Right cardiac atrium (tissue), 5 donors: Measurements from ENCODE around the gene MESP2. TPM values are rescaled to one million over a fixed set of nuclear protein-coding genes. Genes with fewer than 3 reads are reported as not detected.
A peak's percentile ranks its signal among the peaks of the same experiment; 100 is the strongest.

Experiments
- ATAC-seq, 2 donors: fragments of 200-7000 bp; cut with Tn5 transposase; one replicate each; pipeline versions ENCODE4 v1.8.0 to v1.9.1; 2020; ENCODE audit warnings: moderate library complexity in 2 of 2, mild to moderate bottlenecking in 1 of 2
- DNase-seq, 3 donors: peaks; one replicate each; pipeline ENCODE4 v3.0.0-alpha.2; 2020
- H3K27ac ChIP-seq: one replicate; pipeline ENCODE4 v1.5.1; 2013; ENCODE audit warnings: mild to moderate bottlenecking, low read length, control low read depth, moderate library complexity
- H3K27me3 ChIP-seq: one replicate; pipeline ENCODE4 v1.6.1; 2013; ENCODE audit not compliant: control insufficient read depth, insufficient read depth
- H3K4me1 ChIP-seq: one replicate; pipeline ENCODE4 v1.6.1; 2013; ENCODE audit warnings: low read length; ENCODE audit not compliant: control insufficient read depth, insufficient read depth
- H3K4me3 ChIP-seq: one replicate; pipeline ENCODE4 v1.5.1; 2013; ENCODE audit warnings: low read length, control low read depth
- H3K9me3 ChIP-seq: one replicate; pipeline ENCODE4 v1.6.1; 2013; ENCODE audit warnings: low read length; ENCODE audit not compliant: control insufficient read depth
- WGBS: extraction: QIAGEN DNeasy Blood & Tissue Kit; methylation state at CpG from one replicate; pipeline ENCODE4 v1.1.7; 2013; 5-methylcytosine and 5-hydroxymethylcytosine counted together
- intact Hi-C, 4 donors: fragments of 100-400 bp; cut with DNase I; formaldehyde crosslinking; loops; one replicate each; pipeline versions ENCODE4 v1.11.0 to v1.14.0; 2022 to 2023
- polyA plus RNA-seq: library from polyadenylated mRNA; stranded (reverse); fragments of 200-250 nt; gene quantifications from one replicate; pipeline ENCODE4 v1.2.3, GENCODE V29; 2013
- total RNA-seq, 4 donors: library from RNA; stranded (reverse); fragmentation: NEBNext Ultra II Directional; extraction: Animal tissue kit (Norgen Biotek cat#: 25700); gene quantifications; one replicate each; pipeline ENCODE4 v1.2.1, GENCODE V29; 2021
- donor health status: healthy with polysubstance abuse.
- donor health status: DM: no; HTN: yes; CAD: no.
- donor health status: DM: no; HTN: no; CAD: no.
- donor health status: DM: no; HTN: yes; CAD: no; lungs with severe emphysema.
- donor health status: DM: yes; HTN: yes; CAD: no.

Gene MESP2
- total and polyA plus RNA-seq, 5 donors, result 0.29 to 0.61 (median 0.32) TPM; not detected in 1

GRCh38 chr15:89769366-89769765 is 6.8 kb upstream of the MESP2 start:
- no peak for ATAC-seq
- Histone ChIP-seq H3K4me1 (peaks cover 2% of the 10 kb centered on the region), H3K4me3 (no peak overlapping the region), H3K9me3 (no peaks in the 10 kb centered on the region), H3K27ac (no peak overlapping the region), H3K27me3 (no peaks in the 10 kb centered on the region)
- no peak for DNase-seq
- intact Hi-C loops, result loop anchor here in 2 of 4 donors (10.0 kb wide), 2 partner anchors 55 to 315 kb away; no protein-coding TSS in a partner anchor
- 88% methylated on average over 3 of the region's 3 CpGs for WGBS

GRCh38 chr15:89770041-89770440 is 6.1 kb upstream of the MESP2 start:
- no peaks in the 10 kb centered on the region for H3K9me3 ChIP-seq
- ATAC-seq, result no peak
- H3K27ac ChIP-seq, result no peak overlapping the region
- DNase-seq, result no peak
- 75% methylated on average over 3 of the region's 3 CpGs for WGBS
- no peak overlapping the region for H3K4me3 ChIP-seq
- intact Hi-C loops, result no loop called here
- H3K4me1 ChIP-seq, result peaks cover 2% of the 10 kb centered on the region
- no peaks in the 10 kb centered on the region for H3K27me3 ChIP-seq

GRCh38 chr15:89772932-89773583 is 3.1 kb upstream of the MESP2 start:
- no peaks in the 10 kb centered on the region for H3K4me1 ChIP-seq
- no peak overlapping the region for H3K27ac ChIP-seq
- no peaks in the 10 kb centered on the region for H3K27me3 ChIP-seq
- intact Hi-C loops, result no loop called here
- ATAC-seq (no peak), DNase-seq (no peak)
- no peak overlapping the region for H3K4me3 ChIP-seq
- WGBS, result 69% methylated on average over 3 of the region's 3 CpGs
- H3K9me3 ChIP-seq, result no peaks in the 10 kb centered on the region

GRCh38 chr15:89774492-89774891 is 1.6 kb upstream of the MESP2 start:
- no peak for ATAC-seq
- DNase-seq, result no peak
- no peaks in the 10 kb centered on the region for H3K27me3 ChIP-seq
- no peaks in the 10 kb centered on the region for H3K9me3 ChIP-seq
- H3K4me3 ChIP-seq, result no peak overlapping the region
- intact Hi-C loops, result no loop called here
- H3K27ac ChIP-seq, result no peak overlapping the region
- no peaks in the 10 kb centered on the region for H3K4me1 ChIP-seq
- WGBS, result 93% methylated on average over 5 of the region's 5 CpGs

- Histone ChIP-seq H3K27me3 (no peaks in the 10 kb centered on the region), H3K4me3 (peak overlapping the region; percentile 2), H3K27ac (no peak overlapping the region), H3K4me1 (no peaks in the 10 kb centered on the region), H3K9me3 (no peaks in the 10 kb centered on the region)
- intact Hi-C loops, result no loop called here
- 69% methylated on average over 14 of the region's 14 CpGs for WGBS
- DNase-seq (peak in 1 of 3 donors; percentile 52), ATAC-seq (peak; percentile 14 to 15)
Measured at GRCh38 chr15:89775815-89776214, 317 bp upstream of the MESP2 start.

GRCh38 chr15:89777073-89777751 is 1.1 kb downstream of the MESP2 start:
- intact Hi-C loops, result no loop called here
- DNase-seq, result no peak
- no peaks in the 10 kb centered on the region for H3K9me3 ChIP-seq
- no peak for ATAC-seq
- WGBS, result 47% methylated on average over 25 of the region's 25 CpGs
- H3K4me3 ChIP-seq, result no peak overlapping the region
- no peaks in the 10 kb centered on the region for H3K27me3 ChIP-seq
- H3K4me1 ChIP-seq, result no peaks in the 10 kb centered on the region
- H3K27ac ChIP-seq, result no peak overlapping the region

GRCh38 chr15:89777782-89778380 is 1.7 kb downstream of the MESP2 start:
- 80% methylated on average over 10 of the region's 10 CpGs for WGBS
- Histone ChIP-seq H3K9me3 (no peaks in the 10 kb centered on the region), H3K4me3 (no peak overlapping the region), H3K27ac (no peak overlapping the region), H3K4me1 (no peaks in the 10 kb centered on the region), H3K27me3 (no peaks in the 10 kb centered on the region)
- DNase-seq (peak in 1 of 3 donors; percentile 51), ATAC-seq (no peak)
- intact Hi-C loops, result no loop called here

- no peaks in the 10 kb centered on the region for H3K27me3 ChIP-seq
- peak in 1 of 3 donors; percentile 7 for DNase-seq
- WGBS, result 95% methylated on average over 4 of the region's 4 CpGs
- H3K9me3 ChIP-seq, result no peaks in the 10 kb centered on the region
- H3K4me3 ChIP-seq, result no peak overlapping the region
- intact Hi-C loops, result no loop called here
- H3K4me1 ChIP-seq, result no peaks in the 10 kb centered on the region
- no peak overlapping the region for H3K27ac ChIP-seq
- no peak for ATAC-seq
Measured at GRCh38 chr15:89778861-89779260, 2.7 kb downstream of the MESP2 start.

GRCh38 chr15:89780601-89781000 is 4.5 kb downstream of the MESP2 start:
- 74% methylated on average over 6 of the region's 6 CpGs for WGBS
- Histone ChIP-seq H3K27me3 (no peaks in the 10 kb centered on the region), H3K4me3 (no peak overlapping the region), H3K4me1 (no peaks in the 10 kb centered on the region), H3K27ac (no peak overlapping the region), H3K9me3 (no peaks in the 10 kb centered on the region)
- intact Hi-C loops, result no loop called here
- DNase-seq, result peak in 1 of 3 donors; percentile 15
- ATAC-seq, result no peak

- Histone ChIP-seq H3K4me1 (no peaks in the 10 kb centered on the region), H3K27ac (no peak overlapping the region), H3K4me3 (no peak overlapping the region), H3K27me3 (no peaks in the 10 kb centered on the region), H3K9me3 (no peaks in the 10 kb centered on the region)
- DNase-seq (peak in 1 of 3 donors; percentile 5), ATAC-seq (no peak)
- intact Hi-C loops, result no loop called here
- WGBS, result 74% methylated on average over 6 of the region's 6 CpGs
Measured at GRCh38 chr15:89781055-89781454, 4.9 kb downstream of the MESP2 start.

GRCh38 chr15:89781891-89782618 is 5.9 kb downstream of the MESP2 start:
- no peak overlapping the region for H3K27ac ChIP-seq
- ATAC-seq (no peak), DNase-seq (peak in 2 of 3 donors; percentile 17 to 52)
- H3K27me3 ChIP-seq, result no peaks in the 10 kb centered on the region
- intact Hi-C loops, result no loop called here
- no peaks in the 10 kb centered on the region for H3K4me1 ChIP-seq
- 82% methylated on average over 15 of the region's 15 CpGs for WGBS
- no peaks in the 10 kb centered on the region for H3K9me3 ChIP-seq
- no peak overlapping the region for H3K4me3 ChIP-seq
